ENCODE data around the gene UTS2B.
"Not testable (repeated sequence)": the region's sequence is repeated elsewhere in the genome, so short reads cannot be mapped to it uniquely, and the experiment has no call there.

UTS2B gene

DNA sequence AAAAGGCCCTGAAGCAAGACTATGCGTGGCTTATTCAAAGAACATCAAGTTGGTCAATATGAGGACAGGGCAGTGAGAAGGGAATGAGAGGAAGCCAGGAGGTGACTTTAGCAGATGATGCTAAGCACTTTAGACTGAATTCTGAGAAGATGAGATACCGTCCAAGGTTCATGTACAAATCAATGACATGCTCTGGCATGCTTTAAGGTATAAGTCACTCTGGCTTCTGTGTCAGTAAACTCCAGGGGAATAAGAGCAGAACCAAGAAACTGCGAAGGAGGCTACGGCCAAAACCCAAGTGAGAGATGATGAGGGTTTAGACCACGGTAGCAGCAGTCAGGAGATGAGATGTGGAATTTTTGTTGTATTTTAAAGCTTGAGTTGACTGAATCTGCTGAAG is 10.0 kb downstream of the UTS2B start:
- DNase-seq = no peak

DNA sequence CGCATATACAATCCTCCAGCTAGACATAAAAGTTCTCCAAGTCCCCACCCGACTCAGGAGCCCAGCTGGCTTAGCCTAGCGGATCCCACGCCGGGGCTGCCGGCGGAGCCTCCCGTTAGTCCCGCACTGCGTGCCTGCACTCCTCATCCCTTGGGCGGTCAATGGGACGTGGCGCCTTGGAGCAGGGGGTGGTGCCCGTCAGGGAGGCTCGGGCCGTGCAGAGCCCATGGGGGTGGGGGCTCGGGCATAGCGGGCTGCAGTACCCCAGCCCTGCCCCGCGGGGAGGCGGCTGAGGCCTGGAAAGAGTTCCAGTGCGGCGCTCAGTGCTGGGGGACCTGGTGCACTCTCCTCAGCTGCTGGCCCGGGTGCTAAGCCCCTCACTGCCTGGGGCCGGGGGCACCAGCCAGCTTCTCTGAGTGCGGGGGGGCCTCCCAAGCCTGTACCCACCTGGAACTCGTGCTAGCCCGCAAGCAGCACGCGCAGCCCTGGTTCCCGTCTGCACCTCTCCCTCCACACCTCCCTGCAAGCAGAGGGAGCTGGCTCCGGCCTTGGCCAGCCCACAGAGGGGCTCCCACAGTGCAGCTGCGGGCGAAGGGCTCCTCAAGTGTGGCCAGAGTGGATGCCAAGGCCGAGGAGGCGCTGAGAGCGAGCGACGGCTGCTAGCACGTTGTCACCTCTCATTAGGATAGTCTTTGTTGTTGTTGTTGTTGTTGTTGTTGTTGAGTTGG is 13.3 kb downstream of the UTS2B start:
- no peak for DNase-seq

DNA sequence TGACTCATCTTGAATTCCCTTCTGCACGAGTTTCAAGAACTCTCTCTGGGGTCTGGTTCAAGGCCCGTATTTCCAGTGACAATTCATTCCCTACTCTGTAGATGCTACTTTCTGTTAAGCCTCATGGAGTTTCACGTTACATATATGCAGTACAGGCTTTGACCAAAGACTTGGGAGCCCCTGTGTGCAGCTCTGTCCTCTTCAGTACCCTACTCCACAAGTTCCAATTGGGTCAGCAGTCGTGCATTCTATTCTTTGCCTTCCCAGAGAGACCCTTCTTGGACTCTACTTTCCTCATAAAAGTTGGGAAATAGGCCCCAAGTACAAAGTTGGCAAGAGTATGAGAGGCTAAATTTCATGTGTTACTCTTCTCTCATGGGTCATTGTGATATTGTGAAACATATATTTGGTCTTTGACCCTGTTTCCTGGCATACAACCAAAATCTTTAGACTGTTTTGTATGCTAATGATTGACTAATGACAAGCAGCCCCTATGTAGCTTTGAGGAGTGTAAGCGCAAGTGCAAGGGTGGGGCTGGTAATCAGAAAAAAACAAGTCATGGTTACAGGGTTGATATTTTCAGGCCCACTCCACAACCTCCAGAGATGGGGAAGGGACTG is 16.1 kb downstream of the UTS2B start:
- DNase-seq = no peak

DNA sequence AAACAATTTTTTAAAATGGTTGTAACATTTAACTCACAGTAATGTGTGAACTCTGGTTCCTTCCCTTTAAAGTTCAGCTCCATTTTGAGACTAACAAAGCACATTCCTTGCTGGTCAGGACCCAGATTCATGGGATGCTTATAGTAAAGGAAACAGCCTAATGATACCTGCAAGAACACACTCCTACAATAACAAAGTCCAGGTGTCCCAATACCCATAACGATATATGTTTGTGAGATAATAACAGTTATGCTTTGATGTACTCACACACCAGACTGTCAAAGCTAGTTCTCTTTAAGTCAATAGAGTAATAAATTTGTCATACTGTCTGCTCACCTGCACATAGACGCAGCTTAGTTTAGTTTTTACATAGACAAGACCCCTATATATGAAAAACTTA is 17.0 kb downstream of the UTS2B start:
- DNase-seq = no peak

DNA sequence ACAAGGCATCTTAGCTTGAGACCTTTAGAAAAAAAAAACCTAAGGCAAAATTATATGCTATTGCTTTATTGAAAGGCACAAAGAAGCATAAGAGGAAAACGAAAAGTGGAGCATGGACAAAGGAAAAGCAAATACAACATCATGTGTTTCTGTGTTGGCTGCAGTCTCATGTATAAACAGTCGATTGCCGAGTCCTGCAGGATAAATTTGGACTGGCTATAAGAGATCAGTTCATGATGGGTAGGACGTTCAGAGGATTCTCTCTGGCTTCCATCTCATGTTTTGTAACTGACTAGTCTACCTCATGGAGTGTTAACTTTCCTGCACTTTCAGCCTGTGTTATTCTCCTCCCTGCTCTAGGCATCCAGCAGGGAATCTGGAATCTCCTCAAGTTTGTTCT is 23.0 kb downstream of the UTS2B start:
- DNase-seq = no peak

DNA sequence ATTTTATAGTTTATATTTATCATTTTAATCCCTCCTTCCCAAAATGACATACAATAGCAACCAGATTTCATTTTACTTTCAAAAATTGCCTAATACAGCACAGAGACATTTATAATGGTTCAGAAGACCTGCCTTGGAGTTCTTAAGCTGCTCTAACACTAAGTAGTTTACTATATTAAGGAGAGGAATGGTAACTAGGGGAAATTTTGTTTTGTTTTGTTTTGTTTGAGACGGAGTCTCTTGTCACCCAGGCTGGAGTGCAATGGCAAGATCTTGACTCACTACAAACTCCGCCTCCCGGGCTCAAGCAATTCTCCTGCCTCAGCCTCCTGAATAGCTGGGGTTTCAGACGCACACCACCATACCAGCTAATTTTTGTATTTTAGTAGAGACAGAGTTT is 23.9 kb downstream of the UTS2B start:
- DNase-seq = no peak

DNA sequence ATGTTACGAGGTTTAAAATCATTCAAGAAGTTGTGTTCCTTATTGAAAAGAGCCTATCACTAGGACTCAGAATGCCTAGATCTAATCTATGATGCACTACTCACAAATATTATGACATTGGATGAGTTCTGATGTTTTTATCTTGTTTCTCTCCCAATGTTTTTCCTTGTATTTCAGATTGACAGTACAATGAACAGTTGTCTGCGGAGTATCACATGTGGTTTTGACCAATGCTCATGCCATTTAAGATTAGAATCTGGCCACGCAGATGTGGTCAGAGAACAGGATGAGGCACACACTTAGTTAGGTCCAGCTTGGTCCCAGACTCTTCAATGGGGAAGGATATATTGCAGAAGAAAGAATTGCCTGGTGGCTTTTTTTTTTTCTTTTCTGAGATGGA is 26.7 kb downstream of the UTS2B start:
- no peak for DNase-seq

DNA sequence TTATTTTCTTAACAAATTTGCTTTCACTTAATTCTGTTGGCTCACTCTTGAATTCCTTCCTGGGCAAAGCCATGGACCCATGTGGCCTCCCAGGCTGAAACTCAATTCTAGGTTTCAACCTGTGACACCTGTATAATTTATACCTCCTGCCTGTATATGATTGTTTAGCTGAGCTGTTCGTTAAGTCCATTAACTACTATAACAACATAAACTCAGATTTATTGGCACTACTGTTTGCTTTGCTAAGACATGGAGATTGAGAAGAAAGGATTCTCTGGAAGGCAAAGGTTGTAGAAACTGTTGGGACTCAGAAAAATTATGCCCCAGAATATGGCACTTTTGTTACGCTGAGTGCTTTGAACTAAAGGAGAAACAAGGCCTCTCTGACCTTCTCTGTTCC is 27.9 kb downstream of the UTS2B start:
- no peak for DNase-seq

DNA sequence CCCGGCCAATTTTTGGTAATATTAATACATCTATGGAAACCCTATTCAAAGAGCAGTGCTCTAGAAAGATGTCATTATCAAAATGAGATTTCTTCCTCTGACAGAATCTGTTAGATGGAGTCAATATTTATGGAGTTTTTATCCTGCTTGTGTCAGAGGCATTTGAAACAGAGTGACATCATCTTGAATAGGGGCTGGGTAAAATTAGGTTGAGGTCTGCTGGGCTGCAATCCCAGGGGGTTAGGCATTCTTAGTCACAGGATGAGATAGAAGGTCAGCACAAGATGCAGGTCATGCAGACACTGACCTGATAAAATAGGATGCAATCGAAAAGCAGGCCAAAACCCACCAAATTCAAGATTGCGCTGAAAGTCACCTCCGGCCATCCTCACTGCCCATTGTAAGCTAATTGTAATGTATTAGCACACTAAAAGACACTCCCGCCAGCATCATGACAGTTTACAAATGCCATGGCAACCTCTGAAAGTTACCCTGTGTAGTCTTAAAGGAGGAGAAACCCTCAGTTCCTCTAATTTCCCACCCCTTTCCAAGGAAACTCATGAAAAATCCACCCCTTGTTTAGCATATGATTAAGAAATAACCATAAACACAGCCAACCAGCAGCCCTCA is 28.4 kb downstream of the UTS2B start:
- no peak for DNase-seq

DNA sequence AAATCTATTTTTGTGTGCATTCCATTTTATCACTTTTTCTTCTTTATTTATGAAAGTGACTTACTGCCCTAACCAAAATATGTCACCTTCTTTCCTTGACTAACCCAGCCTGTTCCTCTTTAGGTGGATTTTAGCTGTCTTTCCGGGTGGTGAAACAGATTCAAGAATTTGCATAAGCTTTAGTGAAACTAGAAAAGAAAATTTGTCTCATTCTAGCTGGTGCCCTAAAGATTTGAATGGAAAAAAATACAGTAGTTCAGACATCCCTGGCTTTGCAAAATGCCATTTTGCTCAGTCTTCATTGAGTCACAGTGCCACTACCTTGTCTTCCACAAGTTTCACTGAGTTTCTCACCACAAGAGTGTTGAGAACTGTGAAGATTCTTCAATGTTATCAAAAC is 29.3 kb downstream of the UTS2B start:
- no peak for DNase-seq

DNA sequence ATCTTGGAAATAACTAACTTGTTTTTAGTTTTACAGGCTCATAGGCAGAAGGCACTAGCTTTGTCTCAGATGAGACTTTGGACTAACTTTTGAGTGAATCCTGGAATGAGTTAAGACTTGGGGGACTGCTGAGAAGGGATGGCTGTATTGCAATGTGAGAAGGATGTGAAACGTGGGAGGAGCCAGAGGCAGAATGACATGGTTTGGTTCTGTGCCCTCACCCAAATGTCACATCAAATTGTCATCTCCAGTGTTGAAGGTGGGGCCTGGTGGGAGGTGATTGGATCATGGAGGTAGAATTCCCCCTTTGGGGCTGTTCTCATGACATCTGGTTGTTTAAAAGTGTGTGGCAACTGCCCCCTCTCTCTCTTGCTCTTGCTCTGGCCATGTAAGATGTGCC is 29.9 kb downstream of the UTS2B start:
- no peak for DNase-seq

DNA sequence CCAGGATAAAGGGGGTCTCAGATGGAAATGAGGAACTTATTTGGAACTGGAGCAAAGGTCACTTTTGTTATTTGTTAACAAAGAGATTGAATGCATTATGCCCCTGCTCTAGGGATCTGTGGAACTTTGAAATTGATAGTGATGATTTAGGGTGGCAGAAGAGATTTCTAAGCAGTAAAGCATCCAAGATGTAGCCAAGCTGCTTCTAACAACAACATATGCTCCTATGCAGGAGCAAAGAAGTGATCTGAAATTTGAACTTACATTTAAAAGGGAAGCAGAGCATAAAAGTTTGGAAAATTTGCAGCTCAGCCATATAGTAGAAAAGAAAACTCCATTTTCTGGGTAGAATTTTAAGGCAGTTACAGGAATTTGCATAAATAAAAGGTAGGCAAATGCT is 31.5 kb downstream of the UTS2B start:
- DNase-seq = no peak

DNA sequence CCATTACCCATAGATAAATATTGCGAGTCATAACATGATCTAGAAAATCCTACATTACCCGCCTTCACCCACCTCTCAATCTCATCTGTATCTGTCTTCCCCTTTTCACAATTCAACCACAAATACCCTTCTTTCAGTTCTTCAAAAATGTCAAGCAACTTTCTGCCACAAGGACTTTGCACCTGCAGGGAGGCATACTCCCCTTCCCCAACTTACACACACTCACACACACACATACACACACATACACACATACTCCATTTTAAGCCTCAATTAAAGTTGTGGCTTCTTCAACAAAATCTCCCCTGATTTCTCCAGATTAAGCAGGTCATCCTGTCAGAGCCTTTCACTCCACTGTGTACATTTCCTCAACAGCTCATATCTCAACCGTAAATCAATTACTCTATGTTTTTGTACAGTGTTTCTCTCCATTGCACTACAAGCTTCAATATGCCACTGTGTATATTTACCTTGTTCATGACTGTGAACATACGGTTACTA is 34.2 kb downstream of the UTS2B start:
- no peak for DNase-seq

DNA sequence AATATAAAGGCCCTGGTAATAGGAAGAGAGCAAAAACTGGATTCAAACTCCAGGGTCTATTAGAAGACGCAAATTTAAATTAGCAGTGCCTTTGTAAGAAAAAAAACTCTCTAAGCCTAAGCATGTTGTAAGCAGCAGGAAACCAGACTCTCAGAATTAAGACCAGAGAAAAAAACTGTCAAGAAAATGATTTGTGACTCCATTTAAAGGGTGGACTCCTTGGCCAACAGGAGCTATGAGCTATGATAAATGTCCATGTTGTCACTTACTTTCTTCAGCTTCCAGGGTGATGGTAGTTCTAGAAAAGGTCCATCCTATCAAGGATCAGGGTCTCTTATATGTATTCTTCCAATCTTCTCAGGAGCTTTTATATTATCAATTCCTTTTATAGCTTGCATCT is 36.0 kb downstream of the UTS2B start:
- no peak for DNase-seq

DNA sequence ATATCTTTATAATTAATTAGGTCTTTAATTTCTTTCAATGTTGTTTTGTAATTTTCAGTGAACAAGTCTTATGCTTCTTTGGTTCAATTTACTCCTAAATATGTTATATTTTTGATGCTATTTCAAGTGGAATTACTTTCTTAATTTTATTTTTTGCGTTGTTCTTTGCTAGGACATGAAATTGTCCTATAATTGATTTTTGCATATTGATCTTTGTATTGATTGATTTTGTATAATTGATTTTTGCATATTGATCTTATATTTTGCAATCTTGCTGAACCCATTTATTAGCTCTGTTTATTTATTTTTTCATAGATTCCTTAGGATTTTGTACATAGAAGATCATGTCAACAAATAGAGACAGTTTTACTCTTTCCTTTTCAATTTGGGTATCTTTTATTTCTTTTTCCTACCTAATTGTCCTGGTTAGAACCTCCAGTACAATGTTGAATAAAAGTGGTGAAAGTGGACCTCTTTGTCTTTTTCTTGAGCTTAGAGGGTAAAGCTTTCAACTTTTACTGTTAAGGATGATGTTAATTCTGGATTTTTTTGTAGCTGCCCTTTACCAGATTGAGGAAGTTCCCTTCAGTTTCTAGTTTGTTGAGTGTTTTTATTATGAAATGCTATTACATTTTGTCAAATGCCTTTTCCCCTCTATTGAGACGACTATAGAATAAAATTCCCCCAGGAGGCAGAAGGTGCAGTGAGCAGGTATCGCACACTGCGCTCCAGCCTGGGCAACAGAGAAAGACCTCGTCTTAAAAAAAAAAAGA is 37.9 kb downstream of the UTS2B start:
- DNase-seq = no peak

DNA sequence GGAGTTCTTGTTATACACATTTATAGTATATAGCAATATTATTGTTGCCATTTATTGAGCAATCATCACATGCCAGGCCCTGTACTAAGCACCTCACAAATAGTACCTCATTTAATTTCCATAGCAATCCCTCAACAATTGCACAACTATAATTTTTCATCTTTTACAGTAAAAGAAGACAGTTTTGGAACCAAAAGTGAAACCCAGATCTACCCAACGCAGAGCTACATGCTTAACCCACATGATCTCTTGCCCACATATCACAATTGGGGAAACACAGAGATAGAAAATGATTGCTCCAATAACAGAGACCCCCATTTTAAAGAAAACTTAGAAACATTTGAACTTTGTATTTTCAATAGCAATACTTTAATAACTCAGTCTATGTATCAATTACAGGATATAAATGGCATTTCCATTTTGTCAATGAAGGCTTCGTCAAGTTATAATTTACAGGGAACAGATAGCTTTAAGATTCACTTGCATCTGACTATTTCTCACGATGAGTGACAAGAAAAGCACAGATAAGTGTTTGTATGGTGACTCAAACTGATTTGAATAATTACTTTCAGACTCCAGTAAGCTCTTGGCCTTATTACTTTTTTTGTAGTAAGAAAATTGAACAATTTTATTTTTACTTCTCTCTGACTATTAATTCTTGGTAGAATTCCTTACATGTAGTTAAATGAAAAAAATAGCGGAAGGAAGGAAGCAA is 39.9 kb downstream of the UTS2B start:
- DNase-seq = no peak

DNA sequence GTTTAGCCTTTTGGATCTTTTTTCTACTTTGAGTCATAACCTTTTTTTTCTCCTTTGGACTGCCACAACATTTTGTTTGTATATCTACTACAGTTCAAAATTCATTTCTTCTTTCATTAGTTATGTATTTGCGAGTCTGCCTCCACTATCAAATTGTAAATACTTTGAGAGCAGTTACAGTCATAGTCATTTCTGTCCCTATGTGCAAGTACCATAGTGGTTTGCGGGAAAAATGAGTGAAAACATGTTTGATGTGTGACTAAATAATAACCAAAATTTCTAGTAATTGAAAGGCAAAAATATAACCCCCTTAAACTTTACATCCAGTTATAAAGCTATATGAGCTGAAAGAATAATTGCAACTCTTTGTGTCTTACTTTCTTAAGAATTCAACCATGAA is 46.9 kb downstream of the UTS2B start:
- no peak for DNase-seq

DNA sequence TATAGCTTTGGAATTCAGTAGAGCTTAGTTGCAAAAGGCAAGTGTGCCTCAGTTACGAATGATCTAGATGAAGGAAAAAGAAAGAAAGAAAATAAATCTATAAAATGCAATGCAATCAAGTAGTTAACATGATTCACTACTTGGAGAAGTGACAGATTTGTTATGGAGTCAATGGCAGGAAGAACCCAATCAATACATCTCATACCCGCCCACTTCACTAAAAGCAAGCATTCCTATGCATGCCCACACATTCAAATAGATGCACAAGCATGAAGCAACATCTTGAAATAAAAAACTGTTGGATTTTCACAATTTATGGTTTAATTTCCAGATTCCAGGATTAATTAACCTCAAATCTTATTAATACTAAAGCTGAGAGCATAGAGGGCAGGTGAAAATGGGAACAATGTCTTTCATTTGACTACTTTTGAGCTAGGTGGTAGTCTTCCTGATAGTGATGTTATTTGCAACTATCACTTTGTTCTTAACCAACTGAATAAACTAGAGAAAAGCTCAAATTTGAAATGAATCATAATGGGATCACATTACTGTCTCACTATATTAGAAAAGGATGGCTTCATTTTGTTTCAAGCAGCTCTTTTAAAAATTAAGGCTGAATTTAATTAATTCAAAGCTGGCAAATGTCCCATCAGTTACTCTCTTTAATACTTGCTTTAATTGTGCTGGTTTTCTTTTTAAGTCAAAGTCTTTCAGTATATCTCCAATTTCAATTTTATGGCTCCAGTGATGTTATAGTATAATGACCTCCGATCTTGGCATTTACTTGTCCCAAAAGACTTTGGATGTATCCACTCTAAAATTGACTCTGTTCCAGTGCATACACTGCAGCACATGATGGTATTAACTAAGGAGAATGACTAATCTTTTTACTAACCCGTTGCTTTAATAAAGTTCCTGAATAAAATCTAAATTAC is 47.8 kb downstream of the UTS2B start:
- DNase-seq = no peak

DNA sequence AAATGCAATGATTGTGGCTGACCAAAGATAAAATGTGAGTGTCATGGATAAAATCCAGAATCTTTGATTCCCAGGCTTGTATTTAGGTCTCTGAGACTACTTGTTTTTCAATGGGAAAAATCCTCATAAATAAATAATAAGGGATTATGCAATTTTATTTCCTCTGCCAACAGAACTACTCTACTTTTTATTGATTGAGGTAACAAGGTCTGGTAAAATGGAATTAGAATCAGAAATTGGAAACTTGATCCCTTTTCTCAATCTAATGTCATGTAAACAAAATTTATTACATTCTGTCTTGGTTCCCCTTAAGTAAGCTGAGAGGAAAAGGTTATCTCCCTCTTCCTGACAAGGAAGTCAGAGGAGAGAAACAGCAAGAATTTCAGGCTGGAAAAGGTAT is 49.4 kb downstream of the UTS2B start:
- no peak for DNase-seq

DNA sequence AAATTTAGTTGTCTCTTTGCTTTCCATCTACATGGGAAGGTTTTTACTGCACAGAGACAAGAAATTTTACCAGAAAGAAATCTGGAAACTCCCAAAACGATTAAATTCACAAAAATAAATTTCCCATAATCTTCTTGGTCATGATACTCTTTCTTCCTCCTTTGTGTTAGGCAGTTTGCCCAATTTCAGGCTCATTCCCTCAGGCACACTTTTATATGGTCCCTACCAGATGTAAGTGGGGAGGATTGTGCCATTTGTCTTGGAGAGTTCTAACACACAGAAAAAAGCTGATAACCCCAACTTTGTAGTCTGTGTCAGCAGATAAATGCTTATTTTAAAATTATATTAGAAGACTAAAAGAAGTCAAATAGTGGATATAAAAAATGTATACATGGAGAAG is 50.2 kb downstream of the UTS2B start:
- no peak for DNase-seq

DNA sequence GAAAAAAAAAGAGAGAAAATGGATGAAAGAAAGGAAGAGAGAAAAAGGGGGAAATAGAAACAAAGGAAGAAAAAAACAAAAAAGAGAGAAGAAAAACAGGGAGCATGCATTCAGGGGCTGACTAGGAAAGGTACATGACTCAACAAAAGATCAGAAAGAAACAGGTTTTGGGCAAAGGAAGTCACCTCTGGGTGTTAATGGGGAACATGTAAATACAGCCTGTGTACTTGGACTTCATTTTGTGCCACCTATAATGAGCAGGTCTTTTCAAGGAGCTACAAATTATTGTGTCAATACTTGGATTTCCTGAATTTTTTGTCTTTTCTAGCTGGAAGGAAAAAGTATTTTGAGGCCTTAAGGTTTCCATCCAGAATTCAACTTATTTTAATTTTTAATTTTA is 54.6 kb downstream of the UTS2B start:
- no peak for DNase-seq

DNA sequence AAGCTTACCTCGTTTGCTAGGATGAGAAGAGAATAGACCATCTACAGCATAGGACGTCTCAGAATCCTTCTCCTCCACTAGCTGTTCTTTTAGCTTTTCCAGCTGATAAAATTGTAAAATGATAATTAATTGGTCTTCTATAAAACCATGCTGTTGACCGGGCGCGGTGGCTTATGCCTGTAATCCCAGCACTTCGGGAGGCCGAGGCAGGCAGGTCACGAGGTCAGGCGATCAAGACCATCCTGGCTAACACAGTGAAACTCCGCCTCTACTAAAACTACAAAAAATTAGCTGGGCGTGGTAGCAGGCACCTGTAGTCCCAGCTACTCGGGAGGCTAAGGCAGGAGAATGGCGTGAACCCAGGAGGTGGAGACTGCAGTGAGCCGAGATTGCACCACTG is 55.1 kb downstream of the UTS2B start:
- DNase-seq = not testable (repeated sequence)

Measured in NCI-H82 (cell line).